Measurements from ENCODE around the gene LETM1.

GRCh38 chr4:1902243-1902642 lies 46.3 kb upstream of the LETM1 start:
- TF ChIP-seq CTCF (conservative IDR thresholded peaks at IDR 0.05 in 1 of 2, IDR thresholded peaks at IDR 0.05 in 1 of 2; ENCODE audit: low read depth in 1 of 2, low read length in 2 of 2) (no peak), EZH2 (IDR thresholded peaks at IDR 0.05; ENCODE audit: low read length, missing control alignments) (no peak)

Data from fibroblast of lung (primary cell).